ENCODE measurements around the gene MSX2.

MSX2 gene

GRCh38 chr5:174692982-174693422, 31.4 kb upstream of the MSX2 start:
- H3K27ac ChIP-seq (ENCODE audit: low read depth in 2 of 2, low read length in 2 of 2): no peak overlapping the region
- no peak overlapping the region for H3K9ac ChIP-seq (ENCODE audit: low read depth in 1 of 2, low read length in 2 of 2)
- peaks cover 0 to 7% of the 10 kb centered on the region in 2 donors for H3K4me1 ChIP-seq (ENCODE audit: control insufficient read depth in 2 of 2, insufficient read depth in 2 of 2, low read length in 2 of 2)
- no peaks in the 10 kb centered on the region for H3K9me3 ChIP-seq (ENCODE audit: control insufficient read depth in 2 of 2, low read length in 2 of 2)
- no peaks in the 10 kb centered on the region for H3K36me3 ChIP-seq (ENCODE audit: control insufficient read depth in 2 of 2, insufficient read depth in 2 of 2, low read length in 2 of 2)
- peaks cover 24 to 27% of the 10 kb centered on the region in 2 donors for H3K27me3 ChIP-seq (ENCODE audit: control insufficient read depth in 2 of 2, insufficient read depth in 2 of 2, low read length in 2 of 2)
- no peak overlapping the region for H3K4me3 ChIP-seq (ENCODE audit: low read length in 2 of 2)

GRCh38 chr5:174693697-174694385, 30.5 kb upstream of the MSX2 start:
- no peaks in the 10 kb centered on the region for H3K36me3 ChIP-seq (ENCODE audit: control insufficient read depth in 2 of 2, insufficient read depth in 2 of 2, low read length in 2 of 2)
- peaks cover 18 to 19% of the 10 kb centered on the region in 2 donors for H3K27me3 ChIP-seq (ENCODE audit: control insufficient read depth in 2 of 2, insufficient read depth in 2 of 2, low read length in 2 of 2)
- H3K27ac ChIP-seq (ENCODE audit: low read depth in 2 of 2, low read length in 2 of 2): no peak overlapping the region
- H3K4me1 ChIP-seq (ENCODE audit: control insufficient read depth in 2 of 2, insufficient read depth in 2 of 2, low read length in 2 of 2): peaks cover 0 to 7% of the 10 kb centered on the region in 2 donors
- no peak overlapping the region for H3K4me3 ChIP-seq (ENCODE audit: low read length in 2 of 2)
- H3K9me3 ChIP-seq (ENCODE audit: control insufficient read depth in 2 of 2, low read length in 2 of 2): no peaks in the 10 kb centered on the region
- H3K9ac ChIP-seq (ENCODE audit: low read depth in 1 of 2, low read length in 2 of 2): no peak overlapping the region

- Histone ChIP-seq H3K27me3 (ENCODE audit: control insufficient read depth in 2 of 2, insufficient read depth in 2 of 2, low read length in 2 of 2) (peaks cover 16 to 17% of the 10 kb centered on the region in 2 donors), H3K9me3 (ENCODE audit: control insufficient read depth in 2 of 2, low read length in 2 of 2) (no peaks in the 10 kb centered on the region)
Observed at GRCh38 chr5:174694611-174695010, 29.8 kb upstream of the MSX2 start.

GRCh38 chr5:174698156-174698555, 26.2 kb upstream of the MSX2 start:
- no peaks in the 10 kb centered on the region for H3K4me1 ChIP-seq (ENCODE audit: control insufficient read depth in 2 of 2, insufficient read depth in 2 of 2, low read length in 2 of 2)
- peaks cover under 1 to 8% of the 10 kb centered on the region in 2 donors for H3K27me3 ChIP-seq (ENCODE audit: control insufficient read depth in 2 of 2, insufficient read depth in 2 of 2, low read length in 2 of 2)
- no peaks in the 10 kb centered on the region for H3K36me3 ChIP-seq (ENCODE audit: control insufficient read depth in 2 of 2, insufficient read depth in 2 of 2, low read length in 2 of 2)
- H3K9me3 ChIP-seq (ENCODE audit: control insufficient read depth in 2 of 2, low read length in 2 of 2): no peaks in the 10 kb centered on the region
- no peak overlapping the region for H3K9ac ChIP-seq (ENCODE audit: low read depth in 1 of 2, low read length in 2 of 2)
- H3K4me3 ChIP-seq (ENCODE audit: low read length in 2 of 2): no peak overlapping the region
- H3K27ac ChIP-seq (ENCODE audit: low read depth in 2 of 2, low read length in 2 of 2): no peak overlapping the region

More at GRCh38 chr5:174694611-174695010, 29.8 kb upstream of the MSX2 start:
- Histone ChIP-seq H3K9ac (ENCODE audit: low read depth in 1 of 2, low read length in 2 of 2) (no peak overlapping the region), H3K4me1 (ENCODE audit: control insufficient read depth in 2 of 2, insufficient read depth in 2 of 2, low read length in 2 of 2) (peaks cover 0 to 7% of the 10 kb centered on the region in 2 donors), H3K36me3 (ENCODE audit: control insufficient read depth in 2 of 2, insufficient read depth in 2 of 2, low read length in 2 of 2) (no peaks in the 10 kb centered on the region), H3K27ac (ENCODE audit: low read depth in 2 of 2, low read length in 2 of 2) (no peak overlapping the region), H3K4me3 (ENCODE audit: low read length in 2 of 2) (no peak overlapping the region)

GRCh38 chr5:174699131-174699530, 25.3 kb upstream of the MSX2 start:
- Histone ChIP-seq H3K9me3 (ENCODE audit: control insufficient read depth in 2 of 2, low read length in 2 of 2) (no peaks in the 10 kb centered on the region), H3K27me3 (ENCODE audit: control insufficient read depth in 2 of 2, insufficient read depth in 2 of 2, low read length in 2 of 2) (peaks cover 0 to 3% of the 10 kb centered on the region in 2 donors), H3K4me3 (ENCODE audit: low read length in 2 of 2) (no peak overlapping the region), H3K27ac (ENCODE audit: low read depth in 2 of 2, low read length in 2 of 2) (no peak overlapping the region), H3K36me3 (ENCODE audit: control insufficient read depth in 2 of 2, insufficient read depth in 2 of 2, low read length in 2 of 2) (no peaks in the 10 kb centered on the region), H3K9ac (ENCODE audit: low read depth in 1 of 2, low read length in 2 of 2) (no peak overlapping the region), H3K4me1 (ENCODE audit: control insufficient read depth in 2 of 2, insufficient read depth in 2 of 2, low read length in 2 of 2) (no peaks in the 10 kb centered on the region)

- H3K36me3 ChIP-seq (ENCODE audit: control insufficient read depth in 2 of 2, insufficient read depth in 2 of 2, low read length in 2 of 2): no peaks in the 10 kb centered on the region
- H3K4me3 ChIP-seq (ENCODE audit: low read length in 2 of 2): no peak overlapping the region
- H3K27me3 ChIP-seq (ENCODE audit: control insufficient read depth in 2 of 2, insufficient read depth in 2 of 2, low read length in 2 of 2): no peaks in the 10 kb centered on the region
- no peak overlapping the region for H3K9ac ChIP-seq (ENCODE audit: low read depth in 1 of 2, low read length in 2 of 2)
- no peaks in the 10 kb centered on the region for H3K4me1 ChIP-seq (ENCODE audit: control insufficient read depth in 2 of 2, insufficient read depth in 2 of 2, low read length in 2 of 2)
- no peaks in the 10 kb centered on the region for H3K9me3 ChIP-seq (ENCODE audit: control insufficient read depth in 2 of 2, low read length in 2 of 2)
- no peak overlapping the region for H3K27ac ChIP-seq (ENCODE audit: low read depth in 2 of 2, low read length in 2 of 2)
Observed at GRCh38 chr5:174706997-174707572, 17.3 kb upstream of the MSX2 start.

- Histone ChIP-seq H3K27me3 (ENCODE audit: control insufficient read depth in 2 of 2, insufficient read depth in 2 of 2, low read length in 2 of 2) (no peaks in the 10 kb centered on the region), H3K27ac (ENCODE audit: low read depth in 2 of 2, low read length in 2 of 2) (no peak overlapping the region), H3K36me3 (ENCODE audit: control insufficient read depth in 2 of 2, insufficient read depth in 2 of 2, low read length in 2 of 2) (no peaks in the 10 kb centered on the region), H3K4me3 (ENCODE audit: low read length in 2 of 2) (no peak overlapping the region), H3K9ac (ENCODE audit: low read depth in 1 of 2, low read length in 2 of 2) (no peak overlapping the region), H3K9me3 (ENCODE audit: control insufficient read depth in 2 of 2, low read length in 2 of 2) (no peaks in the 10 kb centered on the region), H3K4me1 (ENCODE audit: control insufficient read depth in 2 of 2, insufficient read depth in 2 of 2, low read length in 2 of 2) (no peaks in the 10 kb centered on the region)
Observed at GRCh38 chr5:174707671-174708070, 16.7 kb upstream of the MSX2 start.

- H3K27me3 ChIP-seq (ENCODE audit: control insufficient read depth in 2 of 2, insufficient read depth in 2 of 2, low read length in 2 of 2): no peaks in the 10 kb centered on the region
- H3K9me3 ChIP-seq (ENCODE audit: control insufficient read depth in 2 of 2, low read length in 2 of 2): no peaks in the 10 kb centered on the region
- H3K4me3 ChIP-seq (ENCODE audit: low read length in 2 of 2): no peak overlapping the region
Observed at GRCh38 chr5:174708476-174709207, 15.7 kb upstream of the MSX2 start.

GRCh38 chr5:174714751-174715150, 9.6 kb upstream of the MSX2 start:
- H3K9ac ChIP-seq (ENCODE audit: low read depth in 1 of 2, low read length in 2 of 2): no peak overlapping the region
- H3K27me3 ChIP-seq (ENCODE audit: control insufficient read depth in 2 of 2, insufficient read depth in 2 of 2, low read length in 2 of 2): peaks cover 9 to 13% of the 10 kb centered on the region in 2 donors
- H3K36me3 ChIP-seq (ENCODE audit: control insufficient read depth in 2 of 2, insufficient read depth in 2 of 2, low read length in 2 of 2): no peaks in the 10 kb centered on the region
- no peaks in the 10 kb centered on the region for H3K9me3 ChIP-seq (ENCODE audit: control insufficient read depth in 2 of 2, low read length in 2 of 2)
- no peak overlapping the region for H3K4me3 ChIP-seq (ENCODE audit: low read length in 2 of 2)
- H3K27ac ChIP-seq (ENCODE audit: low read depth in 2 of 2, low read length in 2 of 2): no peak overlapping the region
- H3K4me1 ChIP-seq (ENCODE audit: control insufficient read depth in 2 of 2, insufficient read depth in 2 of 2, low read length in 2 of 2): no peaks in the 10 kb centered on the region

More at GRCh38 chr5:174708476-174709207, 15.7 kb upstream of the MSX2 start:
- Histone ChIP-seq H3K4me1 (ENCODE audit: control insufficient read depth in 2 of 2, insufficient read depth in 2 of 2, low read length in 2 of 2) (no peaks in the 10 kb centered on the region), H3K27ac (ENCODE audit: low read depth in 2 of 2, low read length in 2 of 2) (no peak overlapping the region), H3K9ac (ENCODE audit: low read depth in 1 of 2, low read length in 2 of 2) (no peak overlapping the region), H3K36me3 (ENCODE audit: control insufficient read depth in 2 of 2, insufficient read depth in 2 of 2, low read length in 2 of 2) (no peaks in the 10 kb centered on the region)

- Histone ChIP-seq H3K27me3 (ENCODE audit: control insufficient read depth in 2 of 2, insufficient read depth in 2 of 2, low read length in 2 of 2) (peaks cover 19 to 23% of the 10 kb centered on the region in 2 donors), H3K4me1 (ENCODE audit: control insufficient read depth in 2 of 2, insufficient read depth in 2 of 2, low read length in 2 of 2) (peaks cover 0 to 2% of the 10 kb centered on the region in 2 donors)
Observed at GRCh38 chr5:174715804-174716203, 8.6 kb upstream of the MSX2 start.

More at GRCh38 chr5:174715804-174716203, 8.6 kb upstream of the MSX2 start:
- Histone ChIP-seq H3K36me3 (ENCODE audit: control insufficient read depth in 2 of 2, insufficient read depth in 2 of 2, low read length in 2 of 2) (no peaks in the 10 kb centered on the region), H3K9ac (ENCODE audit: low read depth in 1 of 2, low read length in 2 of 2) (no peak overlapping the region), H3K27ac (ENCODE audit: low read depth in 2 of 2, low read length in 2 of 2) (no peak overlapping the region), H3K4me3 (ENCODE audit: low read length in 2 of 2) (no peak overlapping the region), H3K9me3 (ENCODE audit: control insufficient read depth in 2 of 2, low read length in 2 of 2) (no peaks in the 10 kb centered on the region)
